IPS DF 6.9 (cell line): ENCODE measurements around the gene C9orf50.

ENCODE experiments used
- DNase-seq: peaks from one replicate; pipeline ENCODE4 v3.0.0-alpha.2; 2013; ENCODE audit warnings: low read depth, low spot score
- H3K27ac ChIP-seq: one replicate; pipeline ENCODE4 v1.5.1; 2013; ENCODE audit warnings: low read length, control low read depth
- H3K27me3 ChIP-seq: 2 replicates; pipeline ENCODE4 v1.6.1; 2013; ENCODE audit warnings: mild to moderate bottlenecking, low read length; ENCODE audit not compliant: control insufficient read depth, insufficient read depth
- H3K36me3 ChIP-seq: 2 replicates; pipeline ENCODE4 v1.6.1; 2013; ENCODE audit warnings: low read length; ENCODE audit not compliant: control insufficient read depth, insufficient read depth
- H3K4me1 ChIP-seq: 2 replicates; pipeline ENCODE4 v1.6.1; 2013; ENCODE audit warnings: low read length; ENCODE audit not compliant: control insufficient read depth, insufficient read depth
- H3K4me3 ChIP-seq: 2 replicates; pipeline ENCODE4 v1.5.1; 2013; ENCODE audit warnings: mild to moderate bottlenecking, low read length
- H3K9me3 ChIP-seq: 2 replicates; pipeline ENCODE4 v1.6.1; 2013; ENCODE audit warnings: low read length, inconsistent platforms; ENCODE audit not compliant: control insufficient read depth, insufficient read depth
- WGBS: extraction: QIAGEN DNeasy Blood & Tissue Kit; methylation state at CpG from one replicate; pipeline ENCODE4 v1.1.7; 2013; ENCODE audit warnings: mixed read lengths, missing lambda C conversion rate; ENCODE audit not compliant: insufficient read length, insufficient coverage; 5-methylcytosine and 5-hydroxymethylcytosine counted together

Gene C9orf50

GRCh38 chr9:129619787-129620668 lies 873 bp downstream of the C9orf50 start:
- WGBS: no CpG with 5 or more reads among the region's 82 CpGs
- H3K4me3 ChIP-seq: peak overlapping the region; percentile 55; the same call in 1 of the 2 replicates
- H3K27me3 ChIP-seq: peaks cover 12% of the 10 kb centered on the region
- peaks cover 2% of the 10 kb centered on the region; the same call in 1 of the 2 replicates for H3K4me1 ChIP-seq
- no peaks in the 10 kb centered on the region for H3K36me3 ChIP-seq
- H3K9me3 ChIP-seq: no peaks in the 10 kb centered on the region
- no peak for DNase-seq
- H3K27ac ChIP-seq: no peak overlapping the region

DNA sequence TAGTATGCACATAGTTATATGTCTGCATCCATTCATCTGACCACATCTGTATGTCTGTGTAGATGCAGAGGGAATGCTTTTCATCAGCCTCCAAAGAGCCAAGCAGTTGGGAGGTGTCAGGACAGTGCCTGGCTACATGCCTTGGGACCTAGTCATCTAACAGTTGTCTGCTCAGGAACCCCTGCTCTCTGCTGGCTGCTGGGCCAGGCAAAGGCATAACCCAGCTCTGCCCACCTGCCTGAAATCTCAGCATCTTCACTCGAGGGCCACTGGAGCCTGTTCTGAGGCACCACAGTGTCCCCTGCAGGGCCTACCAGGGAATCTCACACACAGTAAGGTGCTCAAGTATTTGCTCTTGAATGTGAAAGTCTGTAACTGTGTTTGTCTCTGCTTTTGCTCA lies 3.7 kb downstream of the C9orf50 start:
- WGBS: no CpG with 5 or more reads among the region's 1 CpG
- peaks cover 12% of the 10 kb centered on the region for H3K27me3 ChIP-seq
- no peak overlapping the region for H3K4me3 ChIP-seq
- peaks cover 2% of the 10 kb centered on the region; the same call in 1 of the 2 replicates for H3K4me1 ChIP-seq
- H3K9me3 ChIP-seq: no peaks in the 10 kb centered on the region
- no peaks in the 10 kb centered on the region for H3K36me3 ChIP-seq
- no peak for DNase-seq
- no peak overlapping the region for H3K27ac ChIP-seq

- WGBS: no CpG with 5 or more reads among the region's 31 CpGs
- peaks cover 2% of the 10 kb centered on the region; the same call in 1 of the 2 replicates for H3K4me1 ChIP-seq
- no peak overlapping the region for H3K4me3 ChIP-seq
Observed at GRCh38 chr9:129615407-129616285, 5.3 kb downstream of the C9orf50 start.

GRCh38 chr9:129614932-129615331 lies 6.0 kb downstream of the C9orf50 start:
- Histone ChIP-seq H3K4me3 (no peak overlapping the region), H3K36me3 (no peaks in the 10 kb centered on the region), H3K27ac (no peak overlapping the region), H3K9me3 (no peaks in the 10 kb centered on the region), H3K27me3 (peaks cover 2% of the 10 kb centered on the region; the same call in 1 of the 2 replicates), H3K4me1 (peaks cover 2% of the 10 kb centered on the region; the same call in 1 of the 2 replicates)
- WGBS: no CpG with 5 or more reads among the region's 10 CpGs
- no peak for DNase-seq

More at GRCh38 chr9:129615407-129616285, 5.3 kb downstream of the C9orf50 start:
- no peaks in the 10 kb centered on the region for H3K9me3 ChIP-seq
- peaks cover 5% of the 10 kb centered on the region; the same call in 1 of the 2 replicates for H3K27me3 ChIP-seq
- no peak for DNase-seq
- H3K27ac ChIP-seq: no peak overlapping the region
- H3K36me3 ChIP-seq: no peaks in the 10 kb centered on the region

- Histone ChIP-seq H3K4me1 (peaks cover 7% of the 10 kb centered on the region), H3K27me3 (no peaks in the 10 kb centered on the region), H3K4me3 (no peak overlapping the region), H3K27ac (no peak overlapping the region), H3K9me3 (no peaks in the 10 kb centered on the region), H3K36me3 (no peaks in the 10 kb centered on the region)
- DNase-seq: no peak
- no CpG with 5 or more reads among the region's 19 CpGs for WGBS
Observed at GRCh38 chr9:129613520-129614175, 7.3 kb downstream of the C9orf50 start.

DNA sequence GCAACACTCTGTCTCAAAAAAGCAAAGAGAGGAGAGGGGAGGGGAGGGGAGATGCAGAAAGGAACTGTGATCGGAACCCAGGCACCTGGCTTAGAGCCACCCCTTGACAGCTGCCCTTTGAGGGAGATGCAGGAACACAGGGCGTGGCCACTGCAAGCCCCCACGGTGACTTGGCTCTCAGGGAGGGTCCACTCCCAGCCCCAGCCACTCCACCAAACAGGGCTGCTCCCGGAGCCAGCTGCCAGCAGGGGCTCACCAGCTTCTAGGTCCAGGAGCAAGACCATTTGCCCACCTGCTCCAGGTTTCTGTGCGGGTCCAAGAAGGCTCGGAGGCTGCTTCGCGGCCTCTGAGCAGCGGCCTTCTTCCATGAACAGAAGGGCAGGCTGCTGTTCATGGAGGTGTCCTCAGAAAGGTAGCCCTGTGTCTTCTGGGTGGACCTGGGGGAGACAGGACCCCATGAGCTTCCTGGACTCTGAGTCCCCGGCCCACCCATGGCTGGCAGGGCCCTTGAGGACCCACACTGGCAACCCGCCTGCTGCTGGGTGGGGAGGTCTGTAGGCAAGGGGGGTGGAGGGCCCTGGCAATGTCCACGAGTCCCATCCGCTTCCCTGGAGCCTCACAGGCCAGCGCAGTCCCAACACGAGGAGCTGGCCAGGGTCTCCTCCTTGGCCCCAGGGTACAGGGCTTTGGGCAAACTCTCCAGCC lies 7.9 kb downstream of the C9orf50 start:
- Histone ChIP-seq H3K9me3 (no peaks in the 10 kb centered on the region), H3K36me3 (no peaks in the 10 kb centered on the region), H3K4me3 (no peak overlapping the region), H3K27me3 (no peaks in the 10 kb centered on the region), H3K27ac (no peak overlapping the region), H3K4me1 (peaks cover 7% of the 10 kb centered on the region)
- no CpG with 5 or more reads among the region's 15 CpGs for WGBS
- no peak for DNase-seq

- DNase-seq: no peak
- Histone ChIP-seq H3K4me3 (no peak overlapping the region), H3K27ac (no peak overlapping the region), H3K27me3 (no peaks in the 10 kb centered on the region), H3K9me3 (no peaks in the 10 kb centered on the region), H3K36me3 (no peaks in the 10 kb centered on the region), H3K4me1 (peaks cover 9% of the 10 kb centered on the region)
- no CpG with 5 or more reads among the region's 7 CpGs for WGBS
Observed at GRCh38 chr9:129612123-129612522, 8.8 kb downstream of the C9orf50 start.

GRCh38 chr9:129611307-129611800 lies 9.5 kb downstream of the C9orf50 start:
- no CpG with 5 or more reads among the region's 12 CpGs for WGBS
- H3K36me3 ChIP-seq: no peaks in the 10 kb centered on the region
- no peak overlapping the region for H3K27ac ChIP-seq
- no peaks in the 10 kb centered on the region for H3K27me3 ChIP-seq
- no peak overlapping the region for H3K4me3 ChIP-seq
- H3K9me3 ChIP-seq: no peaks in the 10 kb centered on the region
- DNase-seq: no peak
- H3K4me1 ChIP-seq: peaks cover 8% of the 10 kb centered on the region

- H3K9me3 ChIP-seq: no peaks in the 10 kb centered on the region
- no peaks in the 10 kb centered on the region for H3K36me3 ChIP-seq
- no peak overlapping the region for H3K27ac ChIP-seq
- WGBS: no CpG with 5 or more reads among the region's 66 CpGs
- H3K27me3 ChIP-seq: no peaks in the 10 kb centered on the region
- peak overlapping the region; percentile 42; the same call in 1 of the 2 replicates for H3K4me3 ChIP-seq
- H3K4me1 ChIP-seq: peaks cover 8% of the 10 kb centered on the region
- DNase-seq: no peak
Observed at GRCh38 chr9:129610473-129611306, 10.2 kb downstream of the C9orf50 start.
